ENCODE measurements around the gene CDC42EP4. TPM values are rescaled to one million over a fixed set of nuclear protein-coding genes. Genes with fewer than 3 reads are reported as not detected.

Gene CDC42EP4
- total RNA-seq, 4 donors from 2014 or later, result 33.0 to 94.6 (median 69.7) TPM

DNA sequence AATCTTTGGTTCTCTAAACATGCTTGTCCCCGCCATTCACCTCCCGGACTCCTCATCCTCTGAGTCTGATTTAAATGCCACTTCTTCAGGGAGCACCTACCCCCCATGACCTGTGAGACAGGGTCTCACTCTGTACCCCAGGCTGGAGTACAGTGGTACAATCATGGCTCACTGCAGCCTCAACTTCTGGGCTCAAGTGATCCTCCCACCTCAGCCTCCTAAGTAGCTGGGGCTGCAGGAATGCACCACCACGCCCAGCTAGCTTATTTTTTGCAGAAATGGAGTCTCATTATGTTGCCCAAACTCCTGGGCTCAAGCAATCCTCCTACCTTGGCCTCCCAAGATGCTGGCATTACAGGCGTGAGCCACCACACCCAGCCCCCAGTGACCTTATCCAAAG is 37.3 kb downstream of the CDC42EP4 start:
- no peak overlapping the region for H3K4me3 ChIP-seq (ENCODE audit: low read depth, poor library complexity, severe bottlenecking)
- no peak for DNase-seq (ENCODE audit: low spot score in 2 of 2)
- no peak for TF ChIP-seq POLR2A (IDR thresholded peaks at IDR 0.05)
- no peak for TF ChIP-seq CTCF (IDR thresholded peaks at IDR 0.05)
- WGBS, 2 donors, result 100% methylated on average over 4 of the region's 4 CpGs
- intact Hi-C loops (cut with DNase I; ENCODE audit: low total_unique reads), result no loop called here

GRCh38 chr17:73272906-73273218 is 38.9 kb downstream of the CDC42EP4 start:
- TF ChIP-seq CTCF (IDR thresholded peaks at IDR 0.05), result no peak
- no peak for TF ChIP-seq POLR2A (IDR thresholded peaks at IDR 0.05)
- 80 to 82% methylated on average over 8 of the region's 8 CpGs for WGBS, 2 donors
- DNase-seq (ENCODE audit: low spot score in 2 of 2), result no peak
- intact Hi-C loops (cut with DNase I; ENCODE audit: low total_unique reads), result no loop called here
- H3K4me3 ChIP-seq (ENCODE audit: low read depth, poor library complexity, severe bottlenecking), result no peak overlapping the region

- no peak for TF ChIP-seq CTCF (IDR thresholded peaks at IDR 0.05)
- TF ChIP-seq POLR2A (IDR thresholded peaks at IDR 0.05), result no peak
- no peak overlapping the region for H3K4me3 ChIP-seq (ENCODE audit: low read depth, poor library complexity, severe bottlenecking)
- 63 to 65% methylated on average over 9 of the region's 9 CpGs for WGBS, 2 donors
- intact Hi-C loops (cut with DNase I; ENCODE audit: low total_unique reads), result no loop called here
- DNase-seq (ENCODE audit: low spot score in 2 of 2), result no peak
Observed at GRCh38 chr17:73271072-73271471, 40.7 kb downstream of the CDC42EP4 start.

- TF ChIP-seq POLR2A (IDR thresholded peaks at IDR 0.05) (no peak), CTCF (IDR thresholded peaks at IDR 0.05) (no peak)
- intact Hi-C loops (cut with DNase I; ENCODE audit: low total_unique reads), result no loop called here
- no peak overlapping the region for H3K4me3 ChIP-seq (ENCODE audit: low read depth, poor library complexity, severe bottlenecking)
- no peak for DNase-seq (ENCODE audit: low spot score in 2 of 2)
- 95 to 96% methylated on average over 1 of the region's 1 CpG for WGBS, 2 donors
Observed at GRCh38 chr17:73269791-73270190, 42.0 kb downstream of the CDC42EP4 start.

DNA sequence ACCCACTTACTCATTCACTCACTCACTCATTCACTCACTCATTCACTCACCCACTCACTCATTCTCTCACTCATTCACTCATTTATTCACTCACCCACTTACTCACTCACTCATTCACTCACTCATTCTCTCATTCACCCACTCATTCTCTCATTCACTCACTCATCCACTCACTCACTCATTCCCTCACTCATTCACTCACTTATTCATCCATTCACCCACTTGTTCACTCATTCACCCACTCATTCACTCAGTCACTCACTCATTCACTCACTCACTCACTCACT is 42.5 kb downstream of the CDC42EP4 start:
- intact Hi-C loops (cut with DNase I; ENCODE audit: low total_unique reads), result no loop called here
- H3K4me3 ChIP-seq (ENCODE audit: low read depth, poor library complexity, severe bottlenecking), result no peak overlapping the region
- DNase-seq (ENCODE audit: low spot score in 2 of 2), result no peak
- no peak for TF ChIP-seq POLR2A (IDR thresholded peaks at IDR 0.05)
- no peak for TF ChIP-seq CTCF (IDR thresholded peaks at IDR 0.05)

DNA sequence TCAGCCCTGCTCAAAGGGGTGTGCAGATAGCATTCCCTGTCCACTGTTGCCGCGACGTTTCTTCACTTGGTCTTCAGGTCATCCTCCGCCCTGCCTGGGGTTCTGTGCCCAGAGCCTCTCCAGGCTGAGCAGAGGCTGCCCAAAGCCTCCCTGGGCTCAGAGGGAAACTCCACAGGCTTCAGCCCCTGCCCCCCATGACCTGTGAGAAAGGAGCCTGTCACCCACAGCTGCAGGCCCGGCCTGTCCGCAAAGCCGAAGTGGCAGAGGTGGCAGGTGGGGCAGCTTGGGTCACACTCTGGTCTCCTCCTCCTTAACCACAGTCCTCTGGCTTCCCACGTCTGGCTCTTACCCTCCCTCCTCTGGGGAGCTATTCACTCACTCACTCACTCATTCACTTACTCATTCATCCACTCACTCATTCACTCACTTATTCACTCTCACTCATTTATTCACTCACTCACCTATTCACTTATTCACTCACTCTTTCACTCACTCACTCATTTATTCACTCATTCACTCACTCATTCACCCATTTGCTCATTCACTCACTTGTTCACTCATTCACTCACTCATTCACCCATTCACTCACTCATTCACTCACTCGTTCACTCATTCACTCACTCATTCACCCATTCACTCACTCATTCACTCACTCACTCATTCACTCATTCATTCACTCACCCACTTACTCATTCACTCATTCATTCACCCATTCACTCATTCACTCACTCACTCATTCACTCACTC is 43.0 kb downstream of the CDC42EP4 start:
- H3K4me3 ChIP-seq (ENCODE audit: low read depth, poor library complexity, severe bottlenecking), result no peak overlapping the region
- no peak for DNase-seq (ENCODE audit: low spot score in 2 of 2)
- TF ChIP-seq CTCF (IDR thresholded peaks at IDR 0.05), result no peak
- TF ChIP-seq POLR2A (IDR thresholded peaks at IDR 0.05), result no peak
- 87 to 88% methylated on average over 9 of the region's 9 CpGs for WGBS, 2 donors
- intact Hi-C loops (cut with DNase I; ENCODE audit: low total_unique reads), result no loop called here
